GM19238 (cell line): Measurements from ENCODE around the gene UTF1.
"Not testable (repeated sequence)": the region's sequence is repeated elsewhere in the genome, so short reads cannot be mapped to it uniquely, and the experiment has no call there.

Experiments used
- DNase-seq: peaks from one replicate; pipeline ENCODE4 v3.0.0; 2011; ENCODE audit warnings: low spot score; ENCODE audit not compliant: insufficient read length

Gene UTF1

GRCh38 chr10:133262696-133263095 is 32.7 kb downstream of the UTF1 start:
- DNase-seq: no peak

GRCh38 chr10:133263674-133264073 is 33.7 kb downstream of the UTF1 start:
- no peak for DNase-seq

DNA sequence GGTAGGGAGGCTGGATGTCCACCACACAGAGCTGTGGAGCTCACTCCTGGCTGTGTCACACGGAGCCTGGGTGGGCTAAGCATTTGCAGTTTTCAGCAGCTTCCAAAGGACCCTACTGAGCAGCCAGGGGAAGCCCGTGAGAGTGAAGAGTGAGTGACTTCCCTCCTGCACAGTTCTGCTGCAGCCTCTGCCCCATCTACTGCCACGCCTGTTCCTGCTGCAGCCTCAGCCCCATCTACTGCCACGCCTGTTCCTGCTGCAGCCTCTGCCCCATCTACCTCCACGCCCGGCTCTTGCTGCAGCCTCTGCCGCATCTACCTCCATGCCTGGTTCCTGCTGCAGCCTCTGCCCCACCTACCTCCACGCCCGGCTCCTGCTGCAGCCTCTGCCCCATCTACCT is 34.4 kb downstream of the UTF1 start:
- DNase-seq: no peak

GRCh38 chr10:133265052-133265451 is 35.0 kb downstream of the UTF1 start:
- DNase-seq: not testable (repeated sequence)

DNA sequence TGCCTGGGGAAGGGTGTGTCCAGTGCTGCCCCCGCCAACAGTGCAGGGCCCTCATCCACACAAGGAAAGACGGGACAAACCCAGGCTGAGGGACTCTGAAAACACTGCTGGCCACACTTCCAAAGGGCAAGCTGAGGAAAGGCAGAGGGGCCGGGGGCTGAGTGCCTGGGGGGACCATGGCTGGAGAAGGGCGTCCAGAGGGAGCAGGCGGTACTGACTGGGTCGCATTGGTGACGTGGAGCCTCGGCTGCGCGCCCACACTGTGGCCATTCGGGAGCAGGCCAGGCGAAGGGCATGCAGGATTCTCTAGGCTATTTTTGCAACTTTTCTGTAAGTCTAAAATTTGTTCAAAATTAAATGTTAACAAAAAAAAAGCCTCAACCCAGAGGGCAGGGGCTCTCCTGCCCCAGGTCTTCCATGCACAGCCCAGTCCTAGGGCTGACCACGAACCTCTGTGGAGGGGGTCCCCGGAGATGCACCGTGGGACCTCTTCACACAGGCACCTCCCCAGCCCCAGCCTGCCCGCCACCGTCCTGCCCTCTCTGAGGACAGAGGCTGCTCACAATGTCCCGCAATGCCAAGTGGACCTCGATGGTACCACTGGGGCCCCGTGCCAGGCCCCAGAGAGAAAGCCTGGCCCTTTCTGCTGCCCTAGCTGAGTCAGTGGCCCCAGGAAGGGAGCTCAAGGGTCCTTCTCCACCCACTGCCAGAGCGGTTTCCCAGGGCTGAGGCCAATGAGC is 36.2 kb downstream of the UTF1 start:
- DNase-seq: no peak

GRCh38 chr10:133267293-133267692 is 37.3 kb downstream of the UTF1 start:
- no peak for DNase-seq

- no peak for DNase-seq
Measured at GRCh38 chr10:133267829-133268228, 37.8 kb downstream of the UTF1 start.

GRCh38 chr10:133268532-133268931 is 38.5 kb downstream of the UTF1 start:
- DNase-seq: no peak

- no peak for DNase-seq
Measured at GRCh38 chr10:133269367-133269766, 39.4 kb downstream of the UTF1 start.

GRCh38 chr10:133270204-133270603 is 40.2 kb downstream of the UTF1 start:
- DNase-seq: no peak

DNA sequence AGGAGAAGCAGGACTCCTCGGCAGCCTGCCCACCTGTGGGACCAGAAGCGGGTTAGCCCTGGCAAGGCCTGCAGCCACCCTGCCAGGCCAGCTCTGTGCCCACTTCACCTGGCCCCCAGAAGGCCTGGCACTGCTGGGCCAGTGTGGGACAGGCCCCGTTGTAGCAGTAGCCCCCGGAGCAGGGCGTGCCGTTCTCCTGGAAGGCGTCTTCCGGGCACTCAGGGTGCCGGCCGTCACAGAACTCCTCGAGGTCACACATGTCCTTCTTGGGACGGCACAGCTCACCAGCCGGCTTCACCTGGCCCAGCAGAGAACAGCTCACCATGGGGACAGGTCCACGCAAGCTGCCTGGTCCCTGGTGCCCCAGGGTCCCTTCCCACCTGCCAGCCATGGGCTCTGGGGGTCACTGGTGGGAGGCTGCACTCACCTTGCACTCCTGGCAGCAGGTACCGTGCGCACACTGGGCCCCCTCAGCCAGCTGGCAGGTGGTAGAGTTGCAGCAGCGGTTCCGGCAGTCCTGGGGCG is 40.8 kb downstream of the UTF1 start:
- no peak for DNase-seq

- DNase-seq: no peak
Measured at GRCh38 chr10:133271521-133272300, 41.7 kb downstream of the UTF1 start.

- DNase-seq: no peak
Measured at GRCh38 chr10:133272301-133272963, 42.4 kb downstream of the UTF1 start.

DNA sequence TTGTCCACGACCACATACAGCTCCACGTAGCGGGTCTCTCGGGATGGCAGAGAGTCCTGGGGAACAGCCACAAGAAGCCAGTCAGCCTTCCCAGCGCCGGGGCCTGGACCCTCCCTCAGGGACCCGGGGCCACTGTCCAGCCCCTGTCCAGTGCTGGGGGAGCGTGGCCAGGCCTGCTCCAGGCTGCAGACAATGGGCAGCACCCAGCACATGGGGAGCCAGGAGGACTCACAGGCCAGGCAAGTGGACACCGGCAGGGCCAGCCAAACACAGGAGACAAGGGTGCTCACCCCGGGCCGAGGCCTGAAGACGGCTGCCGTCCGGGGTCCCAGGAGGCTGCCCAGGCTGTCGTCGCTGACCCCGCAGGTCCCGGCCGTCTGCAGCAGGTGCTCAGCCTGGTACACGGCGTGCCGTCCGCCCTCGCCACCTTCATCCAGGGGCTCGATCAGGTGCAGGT is 43.0 kb downstream of the UTF1 start:
- DNase-seq: no peak

- DNase-seq: no peak
Measured at GRCh38 chr10:133273534-133274143, 43.6 kb downstream of the UTF1 start.

GRCh38 chr10:133274751-133275683 is 45.0 kb downstream of the UTF1 start:
- peak; percentile 92 for DNase-seq

DNA sequence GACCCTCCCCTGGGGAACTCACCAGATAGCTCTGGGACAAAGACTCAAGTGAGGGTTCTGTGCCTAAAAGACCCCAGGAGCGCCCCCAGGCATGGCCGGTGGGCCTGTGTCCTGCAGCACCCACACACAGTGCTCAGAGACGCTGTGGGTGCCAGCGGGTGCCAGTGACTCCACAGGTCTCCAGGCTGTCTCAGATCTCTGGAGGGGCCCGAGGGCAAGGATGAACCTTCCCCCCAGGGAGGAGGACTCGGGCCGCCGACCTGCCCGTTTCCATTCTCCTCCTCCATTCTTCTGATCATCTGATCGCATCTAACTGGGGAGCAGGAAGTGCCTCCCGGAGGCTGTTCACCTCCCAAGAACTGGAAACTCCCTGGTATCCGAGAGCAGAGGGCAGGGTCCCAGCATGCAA is 45.7 kb downstream of the UTF1 start:
- peak; percentile 79 for DNase-seq

DNA sequence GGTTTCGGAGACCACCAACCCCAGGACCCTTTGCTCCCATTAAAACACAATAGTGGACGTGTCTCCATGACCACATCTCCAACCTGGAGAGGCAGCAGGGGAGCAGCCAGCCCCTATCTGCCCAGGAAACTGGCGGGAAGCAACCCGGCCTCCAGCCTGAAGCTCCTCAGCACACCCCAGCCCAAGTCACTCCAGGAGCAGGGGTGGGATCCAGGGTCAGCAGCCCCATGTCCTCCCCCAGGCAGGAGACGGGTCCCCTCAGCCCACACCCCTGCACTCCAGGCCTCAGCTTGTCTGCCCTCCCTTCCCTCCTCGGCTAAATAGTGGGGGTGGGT is 46.0 kb downstream of the UTF1 start:
- peak; percentile 47 for DNase-seq

DNA sequence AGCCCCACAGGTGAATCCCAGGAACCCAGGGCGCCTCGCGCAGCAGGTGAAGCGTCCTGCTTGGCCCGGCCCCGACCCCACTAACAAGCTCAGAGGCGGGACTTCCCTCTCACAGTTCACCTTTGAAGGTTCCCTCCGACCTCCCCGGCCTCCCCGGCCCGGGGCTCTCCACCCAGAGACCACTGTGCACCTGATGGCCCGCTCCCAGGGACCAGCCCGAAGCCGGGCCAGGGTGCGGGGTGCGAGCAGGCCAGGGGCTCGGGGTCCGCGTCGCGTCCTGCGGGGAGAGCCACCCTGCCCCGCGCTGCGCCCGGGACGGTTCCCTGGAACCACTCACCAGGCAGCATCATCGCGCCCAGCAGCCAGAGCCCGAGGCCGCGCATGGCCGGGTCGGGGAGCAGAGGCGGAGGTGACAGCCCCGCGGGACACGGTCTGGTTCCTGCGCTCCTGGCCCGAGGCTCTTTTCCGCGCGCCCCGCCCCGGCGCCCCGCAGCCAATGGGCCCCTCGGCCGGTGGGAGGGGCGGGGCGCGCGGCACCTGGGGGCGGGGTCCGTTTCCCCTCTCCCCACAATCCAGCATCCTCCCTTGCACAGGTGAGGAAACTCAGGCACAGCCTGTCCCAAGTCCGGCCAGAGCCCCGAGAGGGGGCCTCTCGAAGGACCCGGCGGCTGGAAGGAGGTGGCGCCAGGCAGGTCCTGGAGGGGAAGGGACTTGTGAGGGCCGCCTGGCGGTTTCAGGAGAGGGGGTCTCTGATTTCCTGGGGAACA is 46.6 kb downstream of the UTF1 start, which contains the start of gene ADAM8:
TSS of gene ADAM8 (minus strand) at position 434 of the 767 bp plus-strand sequence. CDS start at position 383, 51 bp downstream.
- peak; percentile 95 for DNase-seq
